HepG2 (cell line): ENCODE measurements around the gene B3GNT9. TPM values are rescaled to one million over a fixed set of nuclear protein-coding genes. Genes with fewer than 3 reads are reported as not detected.

Source experiments
- DDIT3 ChIP-seq: sonication (generic); formaldehyde crosslinking; IDR thresholded peaks from 2 replicates; pipeline ENCODE4 v1.4.0; 2020; ENCODE audit warnings: mild to moderate bottlenecking, missing genetic modification reagents
- DNMT1 ChIP-seq: sonication (generic); formaldehyde crosslinking; IDR thresholded peaks from 2 replicates; pipeline ENCODE4 v1.5.1; 2020; ENCODE audit warnings: mild to moderate bottlenecking, missing genetic modification reagents
- E2F2 ChIP-seq: sonication (generic); formaldehyde crosslinking; IDR thresholded peaks from 2 replicates; pipeline ENCODE4 v1.4.0; 2020; ENCODE audit warnings: missing genetic modification reagents, borderline replicate concordance
- GATAD1 ChIP-seq: IDR thresholded peaks from 2 replicates; pipeline ENCODE4 v1.6.1; 2016; ENCODE audit warnings: missing genetic modification reagents, missing compliant biosample characterization
- GLI4 ChIP-seq: sonication (generic); formaldehyde crosslinking; IDR thresholded peaks from 2 replicates; pipeline ENCODE4 v1.5.1; 2020; ENCODE audit warnings: missing genetic modification reagents, mild to moderate bottlenecking, moderate library complexity, borderline replicate concordance
- MYPOP ChIP-seq: sonication (generic); formaldehyde crosslinking; IDR thresholded peaks from 2 replicates; pipeline ENCODE4 v1.8.1; 2023; ENCODE audit warnings: mild to moderate bottlenecking, moderate library complexity, missing genetic modification reagents
- PRMT3 ChIP-seq: sonication (generic); formaldehyde crosslinking; IDR thresholded peaks from 2 replicates; pipeline ENCODE4 v1.8.1; 2022; ENCODE audit warnings: low read depth, mild to moderate bottlenecking, moderate library complexity, missing genetic modification reagents, borderline replicate concordance
- SP1 ChIP-seq, 2 experiments: fragments of 450-650 bp in 1 of 2; sonication (generic) in 1 of 2; formaldehyde crosslinking in 1 of 2; IDR thresholded peaks; 2 replicates each; pipeline versions ENCODE4 v1.4.0 to v1.6.1; 2016 to 2020; ENCODE audit warnings: missing genetic modification reagents in 1 of 2
- TEAD3 ChIP-seq: optimal IDR thresholded peaks from 2 replicates; pipeline ENCODE3; 2016; ENCODE audit warnings: borderline replicate concordance
- ZFP91 ChIP-seq: sonication (generic); formaldehyde crosslinking; IDR thresholded peaks from 2 replicates; pipeline ENCODE4 v1.9.0; 2022; ENCODE audit warnings: missing genetic modification reagents, mild to moderate bottlenecking, borderline replicate concordance
- ZNF280D ChIP-seq: sonication (generic); formaldehyde crosslinking; IDR thresholded peaks from 2 replicates; pipeline ENCODE4 v1.5.1; 2020; ENCODE audit warnings: mild to moderate bottlenecking, missing genetic modification reagents
- ZNF609 ChIP-seq: sonication (generic); formaldehyde crosslinking; IDR thresholded peaks from 2 replicates; pipeline ENCODE4 v1.4.0; 2020; ENCODE audit warnings: mild to moderate bottlenecking, missing genetic modification reagents, borderline replicate concordance
- ZNF883 ChIP-seq: sonication (generic); formaldehyde crosslinking; IDR thresholded peaks from 2 replicates; pipeline ENCODE4 v1.5.1; 2020; ENCODE audit warnings: mild to moderate bottlenecking, missing genetic modification reagents; ENCODE audit errors: not compliant biosample characterization
- polyA plus RNA-seq, 8 experiments: library from polyadenylated mRNA; depleted of rRNA in 3 of 8; stranded (reverse) in 7 of 8; unstranded in 1 of 8; fragments of >200 nt; fragmentation: Illumina TruSeq in 4 of 8; extraction: Trizol in 4 of 8; gene quantifications; 2 replicates each; pipeline versions ENCODE4 v1.2.1 to v1.2.3, GENCODE V29; 2011 to 2016; ENCODE audit warnings: low read depth in 4 of 8, missing spikeins in 1 of 8, mixed read lengths in 1 of 8; ENCODE audit not compliant: insufficient read depth in 1 of 8
- total RNA-seq, 5 experiments: library from RNA; depleted of rRNA; stranded (reverse); fragments of >200 nt; fragmentation: Illumina TruSeq; extraction: Trizol; gene quantifications; 2 replicates each; pipeline ENCODE4 v1.2.3, GENCODE V29; 2016; ENCODE audit warnings: low read depth in 1 of 5

The B3GNT9 gene
- total and polyA plus RNA-seq, 2 of the 13 experiments (the other 11 are each of a cell fraction or from before 2014, with no cell fraction given), result 1.5 to 3.1 TPM

- TF ChIP-seq DNMT1 (CRISPR knock-in tag) (peak; percentile 87; the same call in 1 of the 2 replicates), TEAD3 (CRISPR knock-in tag) (peak; percentile 18), SP1 (IDR thresholded peaks at IDR 0.05) (no peak), SP1 (CRISPR knock-in tag; IDR thresholded peaks at IDR 0.05) (peak; percentile 48; the same call in 1 of the 2 replicates), ZNF609 (peak; percentile 60; the same call in 1 of the 2 replicates), DDIT3 (no peak), ZFP91 (CRISPR knock-in tag) (peak; percentile 35; the same call in 1 of the 2 replicates), GATAD1 (CRISPR knock-in tag) (0 out of 2 replicates have a peak, but pooled peaks have one; percentile 25), PRMT3 (CRISPR knock-in tag) (no peak), ZNF280D (peak; percentile 45; the same call in 1 of the 2 replicates), MYPOP (CRISPR knock-in tag) (peak; percentile 99), E2F2 (peak; percentile 38; the same call in 1 of the 2 replicates), ZNF883 (peak; percentile 86), GLI4 (CRISPR knock-in tag) (no peak)
Observed at GRCh38 chr16:67177743-67178699, 27.2 kb upstream of the B3GNT9 start (continued).
